ENCODE results near the gene CAB39.

DNA sequence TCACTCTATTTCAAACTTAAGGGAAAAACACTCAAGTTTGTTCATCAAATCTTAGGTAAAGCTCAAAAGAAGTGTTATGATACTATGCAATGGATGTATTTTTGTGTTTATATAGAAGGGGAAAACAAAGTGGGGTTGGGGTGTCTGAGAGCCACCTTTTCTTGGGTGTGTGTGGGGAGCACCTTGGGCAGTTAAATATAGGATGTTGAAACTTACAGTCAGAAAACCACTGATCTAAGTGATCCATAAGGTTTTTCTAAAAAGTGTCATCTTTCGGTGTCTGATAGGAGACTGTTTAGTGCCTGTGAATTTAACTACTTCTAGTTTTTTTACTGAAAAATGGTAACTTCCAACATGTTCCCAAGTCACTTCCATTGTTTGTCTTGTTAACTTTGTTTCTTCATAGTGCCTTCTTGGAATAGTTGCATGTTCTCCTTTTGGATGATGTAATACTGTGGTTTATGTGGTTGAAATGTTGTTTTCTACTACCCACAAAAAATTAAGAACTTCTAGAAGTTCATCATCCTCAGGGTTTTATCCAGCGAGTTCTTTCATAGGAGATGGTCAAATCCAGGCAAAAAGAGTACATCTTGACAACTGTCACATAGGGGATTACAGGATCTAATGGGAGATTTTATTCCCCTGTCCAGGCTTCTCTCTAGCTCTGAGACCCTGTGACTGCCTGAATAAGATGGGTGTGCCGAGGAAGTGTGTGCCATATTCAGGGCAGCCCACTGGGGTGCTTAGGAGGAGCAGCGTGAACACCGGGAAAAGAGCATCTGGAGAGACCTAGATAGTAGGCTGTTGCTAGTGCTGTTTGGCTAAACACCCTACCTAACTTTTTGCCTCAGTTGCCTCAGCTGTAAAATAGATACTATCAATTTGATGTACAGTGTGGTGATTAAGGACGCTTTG is 46.2 kb downstream of the CAB39 start:
- TF ChIP-seq, protein P1, sequence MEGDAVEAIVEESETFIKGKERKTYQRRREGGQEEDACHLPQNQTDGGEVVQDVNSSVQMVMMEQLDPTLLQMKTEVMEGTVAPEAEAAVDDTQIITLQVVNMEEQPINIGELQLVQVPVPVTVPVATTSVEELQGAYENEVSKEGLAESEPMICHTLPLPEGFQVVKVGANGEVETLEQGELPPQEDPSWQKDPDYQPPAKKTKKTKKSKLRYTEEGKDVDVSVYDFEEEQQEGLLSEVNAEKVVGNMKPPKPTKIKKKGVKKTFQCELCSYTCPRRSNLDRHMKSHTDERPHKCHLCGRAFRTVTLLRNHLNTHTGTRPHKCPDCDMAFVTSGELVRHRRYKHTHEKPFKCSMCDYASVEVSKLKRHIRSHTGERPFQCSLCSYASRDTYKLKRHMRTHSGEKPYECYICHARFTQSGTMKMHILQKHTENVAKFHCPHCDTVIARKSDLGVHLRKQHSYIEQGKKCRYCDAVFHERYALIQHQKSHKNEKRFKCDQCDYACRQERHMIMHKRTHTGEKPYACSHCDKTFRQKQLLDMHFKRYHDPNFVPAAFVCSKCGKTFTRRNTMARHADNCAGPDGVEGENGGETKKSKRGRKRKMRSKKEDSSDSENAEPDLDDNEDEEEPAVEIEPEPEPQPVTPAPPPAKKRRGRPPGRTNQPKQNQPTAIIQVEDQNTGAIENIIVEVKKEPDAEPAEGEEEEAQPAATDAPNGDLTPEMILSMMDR (IDR thresholded peaks at IDR 0.05) = no peak
- no peak for TF ChIP-seq POLR2A (IDR thresholded peaks at IDR 0.05)
